HAP-1 (cell line): ENCODE results near the gene SV2B.

Experiments
- DNase-seq, 2 experiments: peaks; one replicate each; pipeline ENCODE4 v3.0.0-alpha.2; 2016 to 2020; ENCODE audit warnings: low spot score in 2 of 2
- H3K27me3 ChIP-seq: fragments of 250-450 bp; sonication (Bioruptor Pico); 2 replicates; pipeline ENCODE4 v1.5.1; 2020; ENCODE audit warnings: low read depth, mild to moderate bottlenecking, moderate library complexity
- H3K36me3 ChIP-seq: fragments of 250-450 bp; sonication (Bioruptor Pico); replicated peaks from 2 replicates; pipeline ENCODE4 v1.5.1; 2020; ENCODE audit warnings: mild to moderate bottlenecking
- H3K4me1 ChIP-seq: fragments of 250-450 bp; sonication (Bioruptor Pico); 2 replicates; pipeline ENCODE4 v1.5.1; 2020; ENCODE audit warnings: mild to moderate bottlenecking
- H3K4me3 ChIP-seq: fragments of 250-450 bp; sonication (Bioruptor Pico); 2 replicates; pipeline ENCODE4 v1.5.1; 2020; ENCODE audit warnings: mild to moderate bottlenecking, moderate library complexity
- H3K9me3 ChIP-seq: fragments of 250-450 bp; sonication (Bioruptor Pico); 2 replicates; pipeline ENCODE4 v1.5.1; 2020; ENCODE audit warnings: mild to moderate bottlenecking, moderate library complexity
- in situ Hi-C: fragments of 300-500 bp; cut with MboI; formaldehyde crosslinking; loops from 3 replicates; pipeline ENCODE4 v1.14.3; 2020; ENCODE audit warnings: low sequenced_read_pairs, inconsistent platforms, mixed read lengths

Gene SV2B

GRCh38 chr15:91199511-91199910 is 99.5 kb downstream of the SV2B start:
- Histone ChIP-seq H3K27me3 (no peaks in the 10 kb centered on the region), H3K4me1 (peaks cover 15% of the 10 kb centered on the region), H3K4me3 (no peak overlapping the region), H3K36me3 (no peaks in the 10 kb centered on the region), H3K9me3 (no peaks in the 10 kb centered on the region)
- in situ Hi-C loops: no loop called here
- no peak for DNase-seq

GRCh38 chr15:91200101-91200754 is 100.2 kb downstream of the SV2B start:
- DNase-seq: no peak
- Histone ChIP-seq H3K27me3 (no peaks in the 10 kb centered on the region), H3K4me3 (no peak overlapping the region), H3K36me3 (no peaks in the 10 kb centered on the region), H3K9me3 (no peaks in the 10 kb centered on the region), H3K4me1 (peaks cover 15% of the 10 kb centered on the region)
- in situ Hi-C loops: no loop called here

- Histone ChIP-seq H3K27me3 (no peaks in the 10 kb centered on the region), H3K9me3 (no peaks in the 10 kb centered on the region), H3K4me3 (no peak overlapping the region), H3K4me1 (peaks cover 15% of the 10 kb centered on the region), H3K36me3 (no peaks in the 10 kb centered on the region)
- no peak for DNase-seq
- in situ Hi-C loops: no loop called here
Observed at GRCh38 chr15:91202510-91203102, 102.5 kb downstream of the SV2B start.

- no peak overlapping the region for H3K4me3 ChIP-seq
- H3K4me1 ChIP-seq: peaks cover 15% of the 10 kb centered on the region
- in situ Hi-C loops: no loop called here
- no peaks in the 10 kb centered on the region for H3K36me3 ChIP-seq
- DNase-seq: peak; percentile 39 to 73
- H3K27me3 ChIP-seq: no peaks in the 10 kb centered on the region
- H3K9me3 ChIP-seq: no peaks in the 10 kb centered on the region
Observed at GRCh38 chr15:91203619-91204203, 103.7 kb downstream of the SV2B start.

- Histone ChIP-seq H3K4me1 (peaks cover 9% of the 10 kb centered on the region), H3K9me3 (no peaks in the 10 kb centered on the region), H3K27me3 (no peaks in the 10 kb centered on the region), H3K4me3 (no peak overlapping the region), H3K36me3 (no peaks in the 10 kb centered on the region)
- no peak for DNase-seq
- in situ Hi-C loops: no loop called here
Observed at GRCh38 chr15:91208371-91208770, 108.3 kb downstream of the SV2B start.

GRCh38 chr15:91209318-91209717 is 109.3 kb downstream of the SV2B start:
- Histone ChIP-seq H3K4me3 (no peak overlapping the region), H3K36me3 (no peaks in the 10 kb centered on the region), H3K9me3 (no peaks in the 10 kb centered on the region), H3K4me1 (peaks cover under 1% of the 10 kb centered on the region; the same call in 1 of the 2 replicates), H3K27me3 (no peaks in the 10 kb centered on the region)
- in situ Hi-C loops: no loop called here
- no peak for DNase-seq

GRCh38 chr15:91209726-91210125 is 109.7 kb downstream of the SV2B start:
- Histone ChIP-seq H3K36me3 (no peaks in the 10 kb centered on the region), H3K4me1 (peaks cover 4% of the 10 kb centered on the region; the same call in 1 of the 2 replicates), H3K27me3 (no peaks in the 10 kb centered on the region), H3K4me3 (no peak overlapping the region), H3K9me3 (no peaks in the 10 kb centered on the region)
- in situ Hi-C loops: no loop called here
- DNase-seq: no peak

GRCh38 chr15:91214675-91215590 is 114.9 kb downstream of the SV2B start:
- peak in 1 of 2 experiments; percentile 14 for DNase-seq
- no peaks in the 10 kb centered on the region for H3K27me3 ChIP-seq
- peaks cover 4% of the 10 kb centered on the region; the same call in 1 of the 2 replicates for H3K4me1 ChIP-seq
- no peak overlapping the region for H3K4me3 ChIP-seq
- in situ Hi-C loops: no loop called here
- no peaks in the 10 kb centered on the region for H3K9me3 ChIP-seq
- H3K36me3 ChIP-seq: no peaks in the 10 kb centered on the region

- in situ Hi-C loops: no loop called here
- no peak overlapping the region for H3K4me3 ChIP-seq
- no peaks in the 10 kb centered on the region for H3K9me3 ChIP-seq
- H3K27me3 ChIP-seq: no peaks in the 10 kb centered on the region
- no peaks in the 10 kb centered on the region for H3K36me3 ChIP-seq
- no peak for DNase-seq
- H3K4me1 ChIP-seq: peaks cover 4% of the 10 kb centered on the region; the same call in 1 of the 2 replicates
Observed at GRCh38 chr15:91216000-91216399, 115.9 kb downstream of the SV2B start.

GRCh38 chr15:91219206-91219605 is 119.1 kb downstream of the SV2B start:
- Histone ChIP-seq H3K27me3 (no peaks in the 10 kb centered on the region), H3K9me3 (no peaks in the 10 kb centered on the region), H3K4me1 (peaks cover 4% of the 10 kb centered on the region; the same call in 1 of the 2 replicates), H3K36me3 (no peaks in the 10 kb centered on the region), H3K4me3 (no peak overlapping the region)
- DNase-seq: no peak
- in situ Hi-C loops: no loop called here

- H3K4me1 ChIP-seq: no peaks in the 10 kb centered on the region
- H3K4me3 ChIP-seq: no peak overlapping the region
- no peaks in the 10 kb centered on the region for H3K36me3 ChIP-seq
- H3K9me3 ChIP-seq: no peaks in the 10 kb centered on the region
- in situ Hi-C loops: loop anchor here (5.0 kb wide), 1 partner anchor 165 kb away; no protein-coding TSS in a partner anchor
- H3K27me3 ChIP-seq: no peaks in the 10 kb centered on the region
- DNase-seq: no peak
Observed at GRCh38 chr15:91222052-91222451, 122.0 kb downstream of the SV2B start.

- H3K36me3 ChIP-seq: no peaks in the 10 kb centered on the region
- no peaks in the 10 kb centered on the region for H3K9me3 ChIP-seq
- peaks cover 2% of the 10 kb centered on the region; the same call in 1 of the 2 replicates for H3K27me3 ChIP-seq
- in situ Hi-C loops: loop anchor here (5.0 kb wide), 1 partner anchor 167 kb away; no protein-coding TSS in a partner anchor
- no peak overlapping the region for H3K4me3 ChIP-seq
- DNase-seq: no peak
- no peaks in the 10 kb centered on the region for H3K4me1 ChIP-seq
Observed at GRCh38 chr15:91223863-91224262, 123.8 kb downstream of the SV2B start.

- peak; percentile 51 to 61 for DNase-seq
- Histone ChIP-seq H3K27me3 (peaks cover 2% of the 10 kb centered on the region; the same call in 1 of the 2 replicates), H3K9me3 (no peaks in the 10 kb centered on the region), H3K36me3 (no peaks in the 10 kb centered on the region), H3K4me1 (no peaks in the 10 kb centered on the region), H3K4me3 (no peak overlapping the region)
- in situ Hi-C loops: loop anchor here (5.0 to 25.0 kb wide), 2 partner anchors 168 to 588 kb away; no protein-coding TSS in a partner anchor
Observed at GRCh38 chr15:91224755-91225380, 124.8 kb downstream of the SV2B start.
